ENCODE results near the gene CDC42.

CDC42 gene

DNA sequence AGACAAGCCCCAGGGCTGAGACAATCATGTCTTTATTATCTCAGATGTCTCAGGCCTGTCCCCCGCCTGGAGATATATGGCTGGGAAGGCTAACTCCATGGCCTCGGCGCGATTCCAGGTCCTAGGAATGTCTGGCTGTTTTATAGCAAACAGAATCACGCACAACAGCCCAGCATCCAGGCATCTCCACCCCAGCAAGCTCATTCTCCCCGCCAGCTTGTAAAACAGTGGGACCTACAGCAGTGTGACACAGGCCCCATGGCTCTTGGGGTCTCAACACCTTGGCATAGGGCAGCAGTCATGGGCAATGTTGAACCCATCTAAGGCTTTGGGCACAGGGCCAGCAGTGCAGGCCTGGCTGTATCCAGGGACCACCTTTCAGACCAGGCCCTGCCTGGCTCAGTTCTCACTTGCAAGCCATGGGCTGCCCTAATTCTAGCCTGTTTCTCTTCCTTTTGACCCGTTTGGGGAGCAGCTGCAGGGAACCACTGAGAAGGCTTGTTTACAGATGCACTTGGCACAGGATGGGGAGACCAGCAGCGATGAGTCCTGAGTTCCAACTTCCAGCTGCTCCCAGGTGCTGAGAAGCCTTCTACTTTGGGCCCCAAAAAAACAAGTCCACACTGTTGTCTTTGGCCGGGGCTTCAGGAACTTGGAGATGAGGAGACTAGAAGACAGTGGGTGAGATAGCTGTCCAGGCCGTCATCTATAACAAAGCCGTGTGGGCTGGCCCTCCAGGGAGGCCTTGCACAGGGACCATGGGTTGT is 56.0 kb downstream of the CDC42 start:
- no peak for DNase-seq (ENCODE audit: low read depth, low spot score)

DNA sequence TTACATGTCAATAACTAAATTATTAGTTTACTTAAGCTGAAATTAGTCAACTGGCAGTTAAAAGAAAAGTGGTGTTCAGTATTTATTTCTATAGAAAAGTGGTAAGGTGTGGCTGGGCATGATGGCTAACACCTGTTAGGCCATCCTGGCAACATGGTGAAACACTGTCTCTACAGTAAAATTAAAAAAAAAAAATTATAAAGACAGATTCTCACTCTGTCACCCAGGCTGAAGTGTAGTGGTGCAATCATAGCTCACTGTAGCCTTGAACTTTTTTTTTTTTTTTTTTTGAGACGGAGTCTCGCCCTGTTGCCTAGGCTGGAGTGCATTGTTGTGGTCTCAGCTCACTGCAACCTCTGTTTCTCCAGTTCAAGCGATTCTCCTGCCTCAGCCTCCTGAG is 57.5 kb downstream of the CDC42 start:
- DNase-seq (ENCODE audit: low read depth, low spot score): no peak

DNA sequence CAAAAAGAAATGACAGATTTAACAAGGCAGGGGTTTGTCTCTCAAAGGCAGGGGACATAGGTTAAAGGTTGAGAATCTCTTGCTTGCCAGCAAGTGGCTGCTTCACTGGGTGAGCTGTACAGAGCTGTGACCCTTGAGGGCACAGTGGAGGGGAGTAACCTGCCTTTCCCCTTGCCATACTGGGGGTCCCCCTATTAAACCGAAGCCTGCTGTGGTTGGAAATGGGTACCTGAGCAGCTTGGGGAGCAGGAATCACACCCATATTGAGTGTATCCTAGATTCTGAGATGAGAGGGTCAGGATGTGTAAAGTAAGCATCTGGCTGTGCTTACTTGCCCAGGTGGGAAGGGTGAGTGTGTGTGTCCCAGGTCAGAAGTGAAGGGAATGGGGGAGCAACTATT is 58.6 kb downstream of the CDC42 start:
- no peak for DNase-seq (ENCODE audit: low read depth, low spot score)

DNA sequence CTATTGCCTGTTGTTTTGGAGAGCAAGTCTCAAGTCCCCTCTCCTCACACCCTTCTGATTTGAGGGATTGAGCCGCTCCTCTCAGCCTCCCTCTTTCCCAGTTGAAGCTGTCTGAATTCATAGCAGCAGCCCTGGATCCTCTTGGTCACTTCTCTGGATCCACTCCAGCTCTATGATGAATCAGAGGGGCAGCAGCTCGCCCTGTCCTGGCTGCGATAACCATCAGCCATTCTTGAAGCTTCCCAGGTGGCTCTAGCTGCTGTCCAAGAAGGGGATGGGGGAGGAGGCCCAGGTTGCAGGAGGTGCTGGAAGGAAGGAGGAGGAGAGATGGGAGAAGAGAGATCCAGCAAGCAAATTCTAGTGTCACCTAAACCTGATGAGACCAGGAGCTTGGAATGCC is 59.1 kb downstream of the CDC42 start:
- no peak for DNase-seq (ENCODE audit: low read depth, low spot score)

DNA sequence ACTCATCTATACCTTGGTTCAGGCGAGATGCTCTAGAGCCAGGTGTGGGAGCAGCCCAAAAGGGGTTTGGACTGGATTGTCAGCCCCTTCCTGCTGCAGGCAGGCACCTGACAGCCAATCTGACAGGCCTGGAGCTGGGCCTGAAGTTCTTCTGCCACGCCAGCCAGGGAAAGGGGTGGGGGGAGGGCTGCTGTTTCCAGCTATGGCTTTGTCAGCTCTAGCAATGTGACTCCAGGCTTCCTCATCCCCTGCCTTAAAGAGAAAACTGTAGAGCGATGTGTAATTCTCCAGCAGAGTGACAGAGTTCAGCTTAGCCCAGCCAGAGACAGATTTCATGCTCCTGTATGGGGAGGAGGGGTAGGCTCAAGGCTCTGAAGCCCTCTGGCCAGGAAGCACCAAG is 60.0 kb downstream of the CDC42 start:
- DNase-seq (ENCODE audit: low read depth, low spot score): no peak

DNA sequence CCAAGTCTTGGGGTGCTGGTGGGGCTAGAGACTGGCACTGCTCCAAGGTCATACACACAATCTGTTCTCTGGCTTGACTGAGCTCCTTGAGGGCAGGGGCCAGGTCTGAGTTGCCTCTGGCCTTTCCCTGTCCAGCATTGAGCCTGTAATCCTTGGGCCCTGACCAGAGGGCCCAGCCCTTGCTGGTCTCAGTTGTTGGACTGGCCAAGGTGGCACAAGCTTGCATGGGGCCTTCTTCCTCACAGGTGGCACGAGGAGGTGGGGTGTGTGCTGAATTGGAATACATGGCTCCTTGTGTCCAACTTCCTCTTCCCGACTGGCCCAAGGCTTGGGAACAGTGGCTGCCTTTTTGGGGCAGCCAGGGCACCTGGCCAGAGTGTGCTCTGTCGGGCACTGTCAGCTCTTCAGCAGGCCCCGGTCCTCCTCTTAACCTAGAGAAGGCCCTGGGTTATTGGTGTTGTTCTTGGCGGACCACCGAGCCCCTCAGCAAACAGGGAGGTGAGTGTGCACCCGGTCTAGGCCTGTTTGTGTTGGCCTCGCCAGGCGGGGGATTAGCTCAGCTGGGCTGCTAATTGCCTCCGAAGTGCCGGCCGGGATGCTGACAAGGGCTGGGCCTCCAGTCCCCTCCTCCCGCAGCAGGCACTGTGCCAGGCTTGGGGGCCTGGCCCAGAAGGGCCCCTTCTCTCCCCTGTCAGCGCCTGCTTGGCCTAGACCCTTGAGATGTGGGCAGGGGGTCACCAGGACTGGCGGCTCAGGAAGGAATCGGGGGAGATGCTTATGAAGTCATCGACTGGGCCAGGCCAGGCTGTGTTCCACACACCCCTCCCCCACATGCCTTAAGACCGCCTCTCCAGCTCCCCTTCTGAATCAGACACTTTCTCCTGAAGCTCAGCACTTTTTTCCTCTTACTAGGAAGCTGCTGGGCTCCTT is 61.8 kb downstream of the CDC42 start:
- DNase-seq (ENCODE audit: low read depth, low spot score): no peak

DNA sequence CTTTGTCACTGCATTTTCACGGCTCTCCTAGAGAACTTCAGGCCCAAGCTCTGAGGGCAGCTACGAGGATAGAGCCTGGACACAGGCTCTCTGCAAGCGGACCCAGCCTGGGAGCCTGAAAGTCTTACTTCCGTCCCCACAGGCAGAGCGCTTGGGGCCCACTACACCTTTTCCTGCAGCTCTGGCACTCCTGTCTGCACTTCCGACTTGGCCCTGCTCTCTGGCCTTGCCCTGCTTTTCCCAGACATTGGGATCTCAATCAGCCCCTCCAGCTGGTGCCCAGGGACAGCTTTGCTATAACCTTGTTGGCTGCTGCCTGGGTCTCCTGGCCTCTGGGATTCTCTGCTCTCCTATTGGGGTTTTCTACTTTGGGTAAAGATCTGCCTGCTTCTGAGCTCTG is 62.8 kb downstream of the CDC42 start:
- DNase-seq (ENCODE audit: low read depth, low spot score): no peak

DNA sequence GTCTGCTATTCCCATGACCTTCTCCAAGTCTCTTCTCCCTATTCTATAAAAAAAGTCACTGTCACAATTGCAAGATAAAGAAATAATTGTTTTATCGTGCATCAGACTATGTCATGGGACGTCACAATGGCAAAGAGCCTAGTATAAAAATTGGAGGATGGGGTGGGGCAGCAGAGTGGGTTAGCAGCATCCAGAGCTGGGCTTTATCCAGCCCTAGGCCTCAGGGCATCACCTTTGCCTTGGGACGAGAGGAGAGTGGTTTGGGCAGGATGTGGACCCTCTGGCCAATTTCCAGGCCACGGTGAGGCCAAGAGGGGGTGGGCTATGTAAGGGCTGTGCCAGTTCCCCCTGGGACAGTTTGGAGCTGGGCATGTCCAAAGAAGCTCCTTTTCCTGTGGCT is 64.7 kb downstream of the CDC42 start:
- no peak for DNase-seq (ENCODE audit: low read depth, low spot score)

DNA sequence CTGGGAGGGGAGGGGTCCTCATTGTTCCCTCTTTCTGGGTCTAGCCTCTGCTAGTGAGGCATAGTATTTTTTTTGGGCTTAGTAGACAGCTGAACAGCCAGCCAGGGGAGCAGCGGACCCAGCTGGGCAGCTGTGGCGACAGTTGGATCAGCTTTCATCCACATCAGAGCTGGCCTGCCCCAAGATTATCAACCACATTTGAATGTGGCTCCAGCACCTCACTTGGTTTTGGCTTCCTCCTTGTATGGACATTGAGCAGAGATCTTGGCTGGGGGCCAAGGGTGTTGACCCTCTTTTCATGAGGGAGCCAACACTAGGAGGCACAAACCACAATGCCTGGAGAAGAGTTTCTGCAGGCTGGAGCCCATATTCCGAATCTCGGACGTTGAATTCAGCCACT is 65.3 kb downstream of the CDC42 start:
- DNase-seq (ENCODE audit: low read depth, low spot score): no peak

DNA sequence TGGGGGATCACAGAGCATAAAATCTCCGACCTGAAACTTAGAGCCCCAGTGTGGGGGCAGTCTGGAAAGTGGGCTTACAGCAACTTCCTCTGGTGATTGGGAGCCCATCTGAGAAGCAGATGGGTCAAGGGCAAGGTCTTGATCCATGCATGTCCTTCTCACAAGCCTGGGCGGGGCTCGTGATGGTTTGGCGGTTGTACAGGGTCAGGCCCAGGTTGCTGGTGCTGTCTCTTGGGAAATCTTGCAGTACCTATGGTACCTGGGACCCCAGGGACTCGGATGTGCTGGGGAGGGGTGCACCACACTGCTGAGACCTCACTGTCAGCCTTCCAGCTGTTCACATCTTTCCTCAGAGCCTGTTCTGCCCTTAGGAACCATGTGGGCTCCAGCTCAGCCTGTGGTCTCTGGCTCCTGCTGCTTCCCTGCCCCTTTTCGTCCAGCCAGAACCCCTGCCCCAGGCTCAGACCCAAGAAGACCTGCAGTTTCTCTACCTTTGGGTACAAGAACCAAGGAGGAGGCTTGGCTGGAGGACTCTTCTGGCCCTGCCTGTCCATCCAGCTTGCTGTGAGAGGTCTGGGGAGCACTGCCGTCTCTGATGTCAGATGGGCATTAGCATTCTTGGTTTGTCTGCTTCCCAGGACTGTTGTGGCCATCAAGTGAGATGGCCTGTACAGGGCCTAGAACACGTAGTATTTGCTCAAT is 65.9 kb downstream of the CDC42 start:
- DNase-seq (ENCODE audit: low read depth, low spot score): no peak

DNA sequence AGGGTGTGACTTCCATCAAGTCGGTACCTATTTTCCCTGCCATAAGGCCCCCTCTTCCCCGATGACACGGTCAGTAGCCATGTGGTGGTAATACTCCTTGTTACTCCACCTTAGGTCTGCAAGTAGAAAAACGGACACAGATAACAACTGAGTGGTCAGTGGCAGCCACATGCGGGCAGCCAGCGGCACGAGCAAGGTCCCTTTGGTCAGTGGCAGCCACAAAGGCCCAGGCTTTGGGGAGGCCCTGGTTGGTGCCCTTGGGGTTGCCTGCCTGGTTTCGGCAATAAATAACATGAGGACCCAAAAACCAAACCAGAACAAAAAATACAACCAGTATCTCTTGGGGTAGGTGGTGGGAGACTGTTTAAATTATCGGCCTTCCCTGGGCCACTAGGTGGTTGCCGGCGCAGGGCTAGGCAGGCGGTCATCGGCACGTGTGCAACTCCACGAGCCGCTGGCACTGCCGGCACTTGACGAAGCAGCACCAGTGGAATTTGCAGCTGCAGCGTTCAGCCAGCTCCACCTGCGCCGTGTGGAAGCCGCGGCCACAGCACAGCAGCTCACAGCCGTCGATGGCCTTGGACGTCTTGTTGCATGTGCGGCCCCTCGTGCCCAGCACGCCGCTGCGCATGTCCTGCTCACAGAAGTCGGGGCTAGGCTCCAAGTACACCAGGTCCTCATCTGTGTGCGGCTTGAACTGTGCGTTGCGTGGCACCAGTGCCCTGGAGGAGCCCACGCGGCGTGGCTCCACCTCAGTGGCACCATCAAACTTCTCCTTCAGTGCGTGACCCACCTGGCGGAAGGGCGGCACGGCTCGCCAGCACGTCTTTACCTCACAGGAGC is 67.3 kb downstream of the CDC42 start:
- DNase-seq (ENCODE audit: low read depth, low spot score): no peak

DNA sequence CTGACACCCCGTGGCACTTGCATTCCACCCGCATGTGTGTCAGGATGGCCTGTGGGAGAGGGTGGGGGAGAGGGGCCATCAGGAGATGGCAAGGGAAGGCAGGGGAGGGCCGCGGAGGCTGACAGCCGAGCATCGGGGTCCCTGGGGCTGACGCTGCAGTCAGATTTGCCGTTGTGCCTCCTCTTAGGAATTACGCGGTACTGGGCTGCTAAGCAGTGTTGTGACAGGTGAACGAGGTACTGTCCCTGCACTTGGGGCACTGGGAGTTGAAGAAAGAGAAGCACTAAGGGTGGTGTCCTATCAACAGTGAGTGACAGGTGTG is 67.9 kb downstream of the CDC42 start:
- DNase-seq (ENCODE audit: low read depth, low spot score): no peak

DNA sequence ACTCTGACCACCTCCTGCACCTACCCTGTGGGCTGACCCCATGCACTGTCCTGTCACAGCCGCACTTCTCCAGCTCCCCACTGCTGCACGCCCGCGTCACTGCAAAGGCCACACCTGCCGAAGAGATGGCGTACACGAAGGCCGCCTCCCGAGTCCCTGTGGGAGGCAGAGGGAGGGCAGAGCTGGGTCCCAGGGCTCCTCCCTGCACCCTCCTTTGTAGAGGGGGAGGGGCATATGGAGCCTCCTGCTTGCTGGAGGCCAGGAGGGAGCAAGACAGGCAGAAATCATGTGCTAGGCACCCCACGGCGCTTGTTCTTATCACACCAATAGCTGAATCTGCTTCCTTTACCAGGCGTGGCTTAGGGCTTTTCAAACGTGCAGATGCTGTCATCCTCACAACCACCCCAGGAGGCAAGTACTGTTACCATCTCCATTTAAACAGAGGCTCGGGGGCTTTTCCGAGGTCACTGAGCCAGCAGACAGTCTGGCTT is 69.0 kb downstream of the CDC42 start:
- no peak for DNase-seq (ENCODE audit: low read depth, low spot score)

DNA sequence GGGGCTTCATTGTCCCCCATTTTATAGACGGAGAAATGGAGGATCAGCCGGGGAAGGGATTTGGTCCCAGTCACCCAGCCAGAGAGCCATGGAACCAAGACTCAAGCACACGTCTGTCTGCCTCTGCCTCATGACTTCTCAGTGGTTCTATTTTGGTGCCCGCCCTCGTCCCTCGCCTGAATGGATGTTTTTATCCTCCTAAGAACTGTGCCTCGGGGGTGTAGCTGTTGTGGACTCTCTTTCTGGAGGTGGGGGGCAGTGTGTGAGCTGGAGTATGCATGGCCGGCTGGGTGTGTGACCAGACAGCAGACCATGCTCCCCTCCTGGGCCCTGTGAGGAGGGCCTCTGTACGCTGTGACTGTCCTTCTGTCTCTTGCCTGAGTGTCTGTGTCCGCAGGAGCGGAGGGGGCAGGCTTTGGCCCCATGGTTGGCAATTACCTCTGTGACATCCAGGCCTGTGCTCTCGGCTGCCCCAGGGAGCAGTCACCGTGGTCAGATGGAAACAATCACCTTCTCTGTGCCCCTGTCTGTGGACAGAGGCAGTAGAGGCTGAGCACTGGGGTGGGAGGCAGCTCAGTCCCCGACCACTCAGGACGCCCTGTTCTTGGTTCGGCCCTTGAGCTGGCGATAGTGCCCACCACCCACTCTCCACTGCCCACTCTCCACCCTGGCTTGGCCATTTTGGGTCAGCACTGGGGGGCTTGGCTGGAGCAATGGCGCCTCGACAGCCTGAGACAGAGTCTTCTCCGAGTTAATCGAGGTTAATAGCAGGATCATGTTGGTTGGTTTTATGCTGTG is 70.0 kb downstream of the CDC42 start:
- DNase-seq (ENCODE audit: low read depth, low spot score): no peak

DNA sequence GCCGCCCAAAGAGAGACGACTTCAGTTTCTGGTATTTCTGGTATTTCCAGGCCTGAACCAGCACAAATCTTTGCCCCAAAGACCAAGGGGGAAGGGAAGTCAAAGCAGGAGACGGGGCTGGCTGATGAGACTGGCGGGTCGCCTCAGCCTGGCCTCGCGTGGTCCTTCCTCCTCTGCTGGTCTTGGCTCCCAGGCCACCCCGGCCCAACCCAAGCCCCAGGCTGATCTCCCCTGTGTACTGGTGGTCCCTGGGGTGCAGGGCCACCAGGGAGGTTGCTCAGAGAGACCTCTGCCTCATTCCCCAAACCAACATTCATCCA is 70.5 kb downstream of the CDC42 start:
- DNase-seq (ENCODE audit: low read depth, low spot score): no peak

DNA sequence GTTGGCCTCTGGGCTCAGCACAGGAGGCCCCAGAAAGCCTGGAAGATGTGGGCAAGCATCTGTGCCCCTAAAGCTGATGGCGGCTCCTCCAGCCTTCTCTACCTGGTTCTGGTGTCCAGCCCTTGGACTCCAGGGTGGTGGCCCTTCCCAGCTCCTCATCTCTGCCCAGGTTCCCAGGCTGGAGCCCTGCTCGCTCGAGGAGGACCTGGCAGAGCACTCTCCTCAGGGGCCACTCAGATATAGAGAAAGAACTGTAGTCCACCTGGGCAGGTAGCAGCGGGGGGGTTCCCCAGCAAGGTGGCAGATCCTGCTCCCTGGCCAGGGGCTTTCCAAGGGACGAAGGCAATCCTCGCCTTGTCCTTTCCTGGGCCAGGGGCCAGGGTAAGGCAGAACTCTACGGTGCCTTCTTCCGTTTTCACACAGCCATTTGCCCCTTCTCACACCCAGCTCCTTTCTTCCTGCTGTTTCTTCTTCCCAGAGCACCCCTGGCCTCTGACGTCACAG is 71.4 kb downstream of the CDC42 start:
- DNase-seq (ENCODE audit: low read depth, low spot score): no peak

DNA sequence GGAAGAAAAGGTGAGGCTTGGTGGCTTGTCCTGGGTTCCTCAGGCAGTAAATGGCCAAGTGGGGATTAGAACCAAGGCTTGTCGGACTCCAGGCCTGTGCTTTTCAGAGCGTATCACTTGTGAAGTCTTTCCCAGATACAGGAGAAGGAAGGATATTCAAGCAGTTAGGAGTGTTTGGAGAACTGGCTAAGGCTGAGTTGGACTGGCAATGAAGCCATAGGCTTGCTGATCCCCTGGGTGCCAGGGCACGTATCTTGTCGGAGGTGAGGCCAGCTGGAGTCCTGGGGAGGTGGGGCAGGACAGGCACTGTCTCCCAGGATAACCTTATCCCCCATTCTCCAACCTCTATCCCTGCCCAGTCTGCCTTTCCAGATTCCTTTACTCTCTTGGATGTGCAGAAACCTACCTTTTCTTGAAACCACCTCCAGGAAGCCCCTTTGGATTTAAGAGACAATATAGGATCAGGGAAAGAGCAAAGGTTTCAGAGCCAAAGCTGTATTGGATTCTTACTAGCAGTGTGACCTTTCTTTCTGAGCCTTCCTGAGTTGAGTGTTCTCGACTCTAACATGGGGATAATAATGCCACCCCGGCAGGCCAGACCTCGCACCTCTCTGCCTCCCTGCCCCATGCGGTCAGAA is 72.2 kb downstream of the CDC42 start:
- DNase-seq (ENCODE audit: low read depth, low spot score): no peak

DNA sequence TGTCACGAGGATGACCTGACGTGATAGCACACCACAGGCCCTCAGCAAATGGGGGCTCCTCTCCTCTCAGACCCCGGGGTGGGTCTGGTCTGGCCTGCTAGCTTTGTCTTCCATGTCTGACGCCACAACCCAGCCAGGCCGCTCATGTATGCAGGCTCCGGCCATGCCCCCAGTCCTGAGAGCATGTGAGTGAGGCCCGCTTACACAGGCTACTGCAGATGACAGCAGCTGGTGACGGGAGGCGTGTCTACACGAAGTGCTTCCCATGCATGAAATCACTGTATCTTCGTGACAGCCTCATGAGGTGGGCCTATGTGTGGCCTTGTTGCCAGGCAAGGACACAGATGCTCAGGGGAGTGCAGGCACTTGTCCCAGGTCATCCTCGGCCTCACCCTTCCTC is 74.0 kb downstream of the CDC42 start:
- DNase-seq (ENCODE audit: low read depth, low spot score): no peak

DNA sequence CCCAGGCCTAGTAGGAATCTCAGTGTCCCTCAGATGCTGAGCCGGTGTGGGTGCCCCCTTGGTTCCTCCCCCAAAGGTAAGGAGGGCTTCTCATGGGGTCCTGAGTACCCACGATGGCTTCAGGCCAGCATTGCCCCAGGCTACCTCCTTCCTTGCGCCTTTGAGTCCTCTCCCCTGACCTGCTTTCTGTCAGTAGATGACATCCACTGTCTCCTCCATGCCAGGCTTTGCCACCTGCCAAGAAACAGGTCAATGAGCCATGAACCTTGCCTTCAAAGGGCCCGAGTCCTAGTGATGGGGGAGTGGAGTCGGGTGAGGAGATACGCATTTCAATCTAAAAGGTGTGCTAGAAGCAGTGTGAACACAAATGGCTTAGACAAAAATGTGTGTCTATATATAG is 74.7 kb downstream of the CDC42 start:
- DNase-seq (ENCODE audit: low read depth, low spot score): no peak

DNA sequence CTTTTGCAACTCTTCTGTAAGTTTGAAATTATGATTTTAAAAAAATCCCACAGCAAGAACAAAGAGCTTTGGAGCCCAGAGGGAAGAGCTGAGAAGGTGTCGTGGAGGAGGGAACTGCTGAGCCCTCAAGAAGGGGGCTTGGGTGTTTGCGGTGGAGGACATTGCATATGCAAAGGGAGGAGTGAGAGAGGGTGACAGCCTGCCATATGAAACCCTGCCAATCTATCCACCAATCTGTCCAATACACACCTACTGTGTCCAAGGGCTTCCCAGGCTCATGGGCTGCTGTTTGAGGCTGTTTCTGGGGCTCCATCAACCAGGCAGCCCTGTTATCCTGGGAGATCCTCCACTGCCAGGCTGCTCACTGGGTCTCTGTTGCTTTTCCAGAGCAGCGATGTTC is 75.2 kb downstream of the CDC42 start:
- no peak for DNase-seq (ENCODE audit: low read depth, low spot score)
